GM12892 (cell line): ENCODE measurements around the gene ANKS4B.

Experiments used
- POLR2A ChIP-seq: IDR thresholded peaks from 2 replicates; pipeline ENCODE4 v1.6.1; 2011; ENCODE audit warnings: low read depth, low read length, control low read depth
- TAF1 ChIP-seq: IDR thresholded peaks from 2 replicates; pipeline ENCODE4 v1.6.1; 2011; ENCODE audit warnings: low read depth, mild to moderate bottlenecking, control low read depth, low read length, borderline replicate concordance

DNA sequence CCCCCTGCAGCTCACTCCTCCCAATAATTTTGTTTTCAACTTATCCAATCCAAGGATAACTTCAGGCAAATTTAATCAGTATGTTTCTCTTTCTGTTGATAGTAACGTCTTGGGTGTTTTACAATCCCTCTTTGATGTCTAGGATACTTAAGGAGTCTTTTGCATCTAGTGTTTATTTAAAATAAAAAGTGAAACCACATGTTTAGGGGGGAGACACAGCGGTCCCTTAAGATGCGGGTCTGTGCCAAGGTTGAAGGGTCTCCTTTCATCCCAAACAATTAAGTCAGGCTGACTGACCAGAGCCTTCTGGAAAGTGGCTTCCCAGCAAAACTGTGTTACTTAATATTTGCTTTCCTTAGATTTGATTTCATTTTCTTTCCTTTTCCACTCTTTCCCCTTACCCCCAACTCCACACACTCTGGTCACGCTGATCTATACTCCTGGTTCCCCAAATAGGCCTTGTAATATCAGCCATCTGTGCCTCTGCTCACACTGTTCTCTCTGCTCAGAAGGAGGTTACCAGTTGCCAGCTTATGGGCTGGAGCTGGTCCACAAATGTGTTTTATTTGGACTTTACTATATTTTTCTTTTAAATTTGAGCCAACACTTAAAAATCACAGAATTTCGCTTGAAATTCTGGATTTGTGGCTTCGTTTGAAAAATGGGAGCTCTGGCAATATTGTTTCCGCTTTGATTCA lies 11.2 kb downstream of the ANKS4B start:
- TF ChIP-seq POLR2A (no peak), TAF1 (no peak)
